ENCODE data around the gene GLP2R. TPM values are rescaled to one million over a fixed set of nuclear protein-coding genes. Genes with fewer than 3 reads are reported as not detected.

Gene GLP2R
- total RNA-seq, 1 experiment from 2014 or later, result not detected

GRCh38 chr17:9912121-9913099 is 86.7 kb downstream of the GLP2R start:
- ChIA-PET CTCF (no interaction called here), POLR2A (ENCODE audit: low non-redundant PET) (no interaction called here)
- H3K27me3 ChIP-seq (replicated peaks; ENCODE audit: insufficient read depth, low read depth, low read length, poor library complexity), result peaks cover 6% of the 10 kb centered on the region

GRCh38 chr17:9913476-9913875 is 87.8 kb downstream of the GLP2R start:
- Histone ChIP-seq H3K27me3 (replicated peaks; ENCODE audit: insufficient read depth, low read depth, low read length, poor library complexity) (peaks cover 6% of the 10 kb centered on the region), H3K4me3 (ENCODE audit: low read depth, low read length, poor library complexity, severe bottlenecking) (no peak overlapping the region), H3K9me3 (ENCODE audit: low read depth, low read length, poor library complexity, severe bottlenecking) (no peaks in the 10 kb centered on the region), H3K36me3 (ENCODE audit: insufficient read depth, low read length, poor library complexity, severe bottlenecking) (no peaks in the 10 kb centered on the region), H3K27ac (ENCODE audit: low read depth, low read length, poor library complexity, severe bottlenecking) (no peak overlapping the region), H3K4me1 (ENCODE audit: insufficient read depth, low read length, poor library complexity, severe bottlenecking) (no peaks in the 10 kb centered on the region)
- TF ChIP-seq EZH2 (IDR thresholded peaks at IDR 0.05; ENCODE audit: borderline replicate concordance, low read depth, low read length, poor library complexity, severe bottlenecking) (no peak), CTCF (conservative IDR thresholded peaks at IDR 0.05; ENCODE audit: low read depth, low read length) (no peak)
- no peak for DNase-seq (ENCODE audit: low spot score)
- intact Hi-C loops (cut with micrococcal nuclease; ENCODE audit: unreplicated experiment), result no loop called here
- BruUV-seq (replicated peaks), result no TSS peak
- POLR2A ChIA-PET (ENCODE audit: low non-redundant PET), result no interaction called here
- CTCF ChIA-PET, result no interaction called here

More at GRCh38 chr17:9912121-9913099, 86.7 kb downstream of the GLP2R start:
- H3K4me3 ChIP-seq (ENCODE audit: low read depth, low read length, poor library complexity, severe bottlenecking), result no peak overlapping the region
- H3K9me3 ChIP-seq (ENCODE audit: low read depth, low read length, poor library complexity, severe bottlenecking), result no peaks in the 10 kb centered on the region
- DNase-seq (ENCODE audit: low spot score), result no peak
- TF ChIP-seq CTCF (conservative IDR thresholded peaks at IDR 0.05; ENCODE audit: low read depth, low read length) (no peak), EZH2 (IDR thresholded peaks at IDR 0.05; ENCODE audit: borderline replicate concordance, low read depth, low read length, poor library complexity, severe bottlenecking) (no peak)
- H3K4me1 ChIP-seq (ENCODE audit: insufficient read depth, low read length, poor library complexity, severe bottlenecking), result no peaks in the 10 kb centered on the region
- intact Hi-C loops (cut with micrococcal nuclease; ENCODE audit: unreplicated experiment), result no loop called here
- no TSS peak for BruUV-seq (replicated peaks)
- no peak overlapping the region for H3K27ac ChIP-seq (ENCODE audit: low read depth, low read length, poor library complexity, severe bottlenecking)
- H3K36me3 ChIP-seq (ENCODE audit: insufficient read depth, low read length, poor library complexity, severe bottlenecking), result no peaks in the 10 kb centered on the region

- no peaks in the 10 kb centered on the region for H3K27me3 ChIP-seq (replicated peaks; ENCODE audit: insufficient read depth, low read depth, low read length, poor library complexity)
- DNase-seq (ENCODE audit: low spot score), result no peak
- no peak overlapping the region for H3K27ac ChIP-seq (ENCODE audit: low read depth, low read length, poor library complexity, severe bottlenecking)
- TF ChIP-seq EZH2 (IDR thresholded peaks at IDR 0.05; ENCODE audit: borderline replicate concordance, low read depth, low read length, poor library complexity, severe bottlenecking) (no peak), CTCF (conservative IDR thresholded peaks at IDR 0.05; ENCODE audit: low read depth, low read length) (no peak)
- no TSS peak for BruUV-seq (replicated peaks)
- H3K9me3 ChIP-seq (ENCODE audit: low read depth, low read length, poor library complexity, severe bottlenecking), result no peaks in the 10 kb centered on the region
- ChIA-PET CTCF (no interaction called here), POLR2A (ENCODE audit: low non-redundant PET) (no interaction called here)
- H3K36me3 ChIP-seq (ENCODE audit: insufficient read depth, low read length, poor library complexity, severe bottlenecking), result no peaks in the 10 kb centered on the region
- H3K4me1 ChIP-seq (ENCODE audit: insufficient read depth, low read length, poor library complexity, severe bottlenecking), result no peaks in the 10 kb centered on the region
- intact Hi-C loops (cut with micrococcal nuclease; ENCODE audit: unreplicated experiment), result no loop called here
- no peak overlapping the region for H3K4me3 ChIP-seq (ENCODE audit: low read depth, low read length, poor library complexity, severe bottlenecking)
Measured at GRCh38 chr17:9916108-9916507, 90.4 kb downstream of the GLP2R start.

Data from A673 (cell line).